Fibroblast of gingiva (primary cell): ENCODE data around the gene SAMSN1.
"Not testable (repeated sequence)": the region's sequence is repeated elsewhere in the genome, so short reads cannot be mapped to it uniquely, and the experiment has no call there.

Experiments used
- DNase-seq: peaks from one replicate; pipeline ENCODE4 v3.0.0-alpha.2; 2011; ENCODE audit warnings: low read depth

Gene SAMSN1

GRCh38 chr21:14566894-14567293 lies 20.8 kb upstream of the SAMSN1 start:
- DNase-seq = no peak

DNA sequence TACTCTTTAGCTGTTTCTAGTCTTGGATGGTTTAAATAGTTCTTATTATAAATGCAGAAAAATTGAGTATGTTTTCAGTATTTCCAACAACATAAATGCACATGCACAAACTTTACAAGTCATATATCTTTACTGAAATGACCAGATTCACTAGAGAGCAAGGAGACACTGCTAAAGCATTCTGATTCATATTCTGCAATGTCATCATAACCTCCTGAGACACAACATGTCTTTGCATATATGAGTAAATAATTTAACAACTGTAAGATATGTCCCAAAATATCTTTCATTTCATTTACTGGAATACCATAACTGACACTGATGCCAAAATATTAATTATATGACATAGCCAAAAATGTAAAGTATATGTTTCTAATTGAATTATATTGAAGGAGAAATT lies 16.8 kb upstream of the SAMSN1 start:
- no peak for DNase-seq

DNA sequence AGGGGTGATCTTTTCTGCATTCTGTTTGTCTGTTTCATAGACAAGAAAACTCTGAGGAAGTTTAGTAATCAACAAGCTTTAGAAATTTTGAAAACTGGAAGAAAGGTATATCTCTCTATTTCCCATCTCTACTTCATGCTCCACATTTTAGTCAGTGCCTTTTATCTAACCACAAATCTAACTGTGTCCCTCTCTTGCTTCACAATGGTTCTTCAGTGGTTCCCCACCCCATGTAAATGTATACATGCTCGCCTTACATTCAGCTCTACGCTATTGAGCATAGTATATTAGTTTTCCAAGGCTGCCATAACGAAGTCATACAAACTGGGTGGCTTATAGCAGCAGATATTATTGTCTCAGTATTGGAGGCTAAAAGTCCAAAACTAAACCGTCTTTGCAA lies 14.4 kb upstream of the SAMSN1 start:
- no peak for DNase-seq

- no peak for DNase-seq
These were observed 14.0 kb upstream of the SAMSN1 start for GRCh38 chr21:14560139-14560538.

DNA sequence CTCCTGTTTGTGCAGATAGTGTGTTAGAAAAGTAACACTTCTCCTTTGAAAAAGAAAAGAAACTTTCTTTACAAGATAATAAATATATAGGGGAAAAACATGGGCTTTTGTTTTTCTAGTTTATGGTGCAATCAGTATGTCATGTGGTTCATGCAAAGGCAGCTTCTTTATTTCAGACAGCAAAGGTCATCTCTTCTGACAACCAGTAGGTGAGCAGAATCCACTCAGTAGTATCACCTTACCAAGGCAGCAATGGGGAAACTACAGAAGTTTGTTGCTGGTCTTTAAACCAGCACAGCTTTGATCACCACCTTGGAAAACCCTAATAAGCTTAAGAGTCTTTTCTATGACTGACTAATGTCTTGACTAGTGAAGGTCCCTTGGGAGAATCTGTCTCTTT lies 13.0 kb upstream of the SAMSN1 start:
- no peak for DNase-seq

- DNase-seq = no peak
These were observed 11.3 kb upstream of the SAMSN1 start for GRCh38 chr21:14557413-14557812.

- no peak for DNase-seq
These were observed 8.8 kb upstream of the SAMSN1 start for GRCh38 chr21:14554948-14555347.

- no peak for DNase-seq
These were observed 7.3 kb upstream of the SAMSN1 start for GRCh38 chr21:14553422-14553821.

- DNase-seq = no peak
These were observed 5.6 kb upstream of the SAMSN1 start for GRCh38 chr21:14551741-14552140.

GRCh38 chr21:14550135-14550534 lies 4.0 kb upstream of the SAMSN1 start:
- no peak for DNase-seq

- no peak for DNase-seq
These were observed 2.7 kb upstream of the SAMSN1 start for GRCh38 chr21:14548779-14549178.

DNA sequence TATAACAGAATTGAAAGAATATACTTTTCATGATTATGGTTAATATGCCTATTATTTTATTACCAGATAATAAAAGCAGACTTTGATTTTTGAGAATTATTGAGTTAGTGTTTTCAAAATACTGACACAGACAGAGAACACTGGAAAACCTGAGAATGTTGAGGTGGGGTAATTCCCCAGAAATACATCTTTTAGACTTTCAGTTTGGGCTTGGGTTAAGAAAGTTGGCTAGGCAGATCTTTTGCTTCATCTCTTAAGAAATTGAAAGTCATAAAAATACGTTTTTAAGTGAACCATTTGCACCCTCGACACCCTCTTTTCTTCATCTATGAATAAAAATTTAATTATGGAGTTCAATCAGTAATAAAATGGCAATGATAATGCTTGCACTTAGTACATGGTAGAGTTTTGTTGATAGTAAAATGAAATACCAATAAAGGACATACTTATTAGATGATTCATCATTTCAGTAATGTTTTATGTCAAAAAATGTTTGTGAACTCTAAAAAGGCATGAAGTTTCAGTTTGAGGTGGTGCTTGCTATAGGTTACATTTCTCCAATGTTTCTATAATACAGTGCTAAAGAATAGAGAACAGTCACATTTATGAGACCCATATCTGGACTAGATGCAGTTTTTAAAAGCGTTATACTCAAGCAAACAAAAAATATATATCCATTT lies 1.9 kb upstream of the SAMSN1 start:
- no peak for DNase-seq

DNA sequence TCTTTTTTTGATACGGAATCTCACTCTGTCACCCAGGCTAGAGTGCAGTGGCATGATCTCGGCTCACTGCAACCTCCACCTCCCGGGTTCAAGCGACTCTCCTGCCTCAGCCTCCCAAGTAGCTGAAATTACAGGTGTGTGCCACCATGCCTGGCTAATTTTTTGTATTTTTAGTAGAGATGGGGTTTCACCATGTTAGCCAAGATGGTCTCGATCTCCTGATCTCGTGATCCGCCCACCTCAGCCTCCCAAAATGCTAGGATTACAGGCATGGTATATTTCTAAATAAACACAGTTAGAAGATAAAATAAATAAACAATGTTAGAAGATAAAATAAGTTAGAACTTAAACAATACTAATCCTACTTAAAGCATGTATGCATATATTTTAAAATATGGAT lies 604 bp upstream of the SAMSN1 start:
- not testable (repeated sequence) for DNase-seq

DNA sequence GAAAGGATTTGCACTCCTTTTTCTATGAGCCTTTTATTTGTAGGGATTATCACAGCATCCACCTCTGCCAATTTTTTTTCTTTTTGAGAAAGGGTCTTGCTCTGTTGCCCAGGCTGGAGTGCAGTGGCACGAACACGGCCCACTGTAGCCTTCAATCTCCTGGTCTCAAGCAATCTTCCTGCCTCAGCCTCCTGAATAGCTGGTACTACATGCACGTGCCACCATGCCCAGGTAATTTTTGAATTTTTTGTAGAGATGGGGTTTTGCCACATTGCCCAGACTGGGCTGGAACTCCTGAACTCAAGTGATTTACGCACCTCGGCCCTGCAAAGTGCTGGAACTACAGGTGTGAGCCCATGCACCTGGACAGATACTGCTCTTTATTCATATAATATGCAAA lies 2.1 kb downstream of the SAMSN1 start:
- no peak for DNase-seq

GRCh38 chr21:14542638-14543037 lies 3.5 kb downstream of the SAMSN1 start:
- no peak for DNase-seq

DNA sequence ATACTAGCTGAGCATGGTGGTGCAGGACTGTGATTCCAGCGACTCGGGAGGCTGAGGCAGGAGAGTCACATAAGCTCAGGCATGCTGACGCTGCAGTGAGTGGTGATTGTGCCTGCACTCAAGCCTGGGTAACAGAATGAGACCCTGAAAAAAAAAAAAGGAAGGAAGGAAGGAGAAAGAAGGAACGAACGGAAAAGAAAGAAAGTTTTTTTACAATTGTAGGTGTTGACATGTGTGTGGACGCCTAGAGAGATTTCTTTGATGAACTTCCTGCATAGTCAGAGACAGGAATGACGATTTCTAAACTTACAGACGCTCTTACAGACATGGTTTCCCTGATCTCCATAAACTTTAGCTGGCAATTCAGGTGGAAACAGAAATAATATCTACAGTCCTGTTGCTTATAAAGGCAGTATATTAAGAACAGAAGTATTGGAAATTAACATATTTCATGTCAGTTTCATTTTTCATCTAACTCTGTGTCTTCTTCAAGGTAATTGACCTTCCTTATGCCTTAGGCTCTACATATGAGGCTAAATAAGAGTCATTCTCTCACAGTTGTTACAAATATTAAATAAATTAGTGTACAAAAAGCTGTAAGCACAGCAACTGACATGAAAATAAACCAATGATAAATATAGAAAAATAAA lies 4.1 kb downstream of the SAMSN1 start:
- no peak for DNase-seq

- DNase-seq = no peak
These were observed 7.6 kb downstream of the SAMSN1 start for GRCh38 chr21:14538483-14538882.

GRCh38 chr21:14536929-14537328 lies 9.2 kb downstream of the SAMSN1 start:
- no peak for DNase-seq

DNA sequence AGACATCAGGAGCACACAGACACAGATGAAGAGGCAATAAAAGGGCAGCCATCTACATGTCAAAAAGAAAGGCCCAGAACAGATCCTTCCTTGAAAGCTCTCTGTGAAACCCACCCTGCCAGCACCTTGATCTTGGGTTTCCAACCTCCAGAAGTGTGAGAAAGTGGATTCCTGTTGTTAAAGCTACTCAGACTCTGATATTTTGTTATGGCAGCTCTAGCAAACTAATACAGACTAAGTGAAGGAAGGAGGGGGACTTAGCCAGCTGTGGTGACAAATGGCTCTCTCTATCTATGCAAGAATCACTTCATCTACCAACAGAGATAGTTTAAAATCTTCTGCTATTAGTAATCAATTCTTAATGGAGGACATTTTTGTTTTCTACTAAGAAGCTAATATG lies 10.4 kb downstream of the SAMSN1 start:
- no peak for DNase-seq

GRCh38 chr21:14533499-14534428 lies 12.4 kb downstream of the SAMSN1 start:
- DNase-seq = peak; percentile 2

- DNase-seq = no peak
These were observed 14.3 kb downstream of the SAMSN1 start for GRCh38 chr21:14531757-14532316.

DNA sequence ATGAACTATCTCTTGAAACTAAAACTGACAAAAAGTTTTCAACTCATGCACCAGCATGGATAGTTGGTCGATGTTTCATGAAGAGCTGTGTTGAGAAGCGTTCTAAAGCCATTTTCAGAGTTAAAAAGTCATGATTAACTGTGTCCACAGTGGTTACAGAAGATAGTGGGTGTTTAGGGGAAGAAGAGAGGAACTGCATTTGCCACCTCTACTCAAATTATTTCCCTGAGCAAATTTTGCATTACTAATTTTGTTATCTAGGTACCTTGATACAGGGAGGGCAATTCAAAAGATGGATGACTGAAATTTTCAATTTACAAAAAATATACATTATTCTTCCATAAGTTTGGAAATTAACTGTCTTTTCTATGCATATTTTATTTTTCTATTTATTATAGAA lies 15.5 kb downstream of the SAMSN1 start:
- no peak for DNase-seq

- no peak for DNase-seq
These were observed 17.3 kb downstream of the SAMSN1 start for GRCh38 chr21:14528815-14529214.
